Right lung (tissue), 5 donors: ENCODE measurements around the gene ZBTB48. TPM values are rescaled to one million over a fixed set of nuclear protein-coding genes. Genes with fewer than 3 reads are reported as not detected.
"Not testable (repeated sequence)": the region's sequence is repeated elsewhere in the genome, so short reads cannot be mapped to it uniquely, and the experiment has no call there.

Experiments
- DNase-seq, 2 donors: peaks; one replicate each; pipeline ENCODE4 v3.0.0-alpha.2; 2013
- polyA plus RNA-seq, 5 donors: library from polyadenylated mRNA; unstranded; fragments of 120-200 nt; gene quantifications; one replicate each; pipeline versions ENCODE4 v1.2.1 to v1.2.3, GENCODE V29; 2013; ENCODE audit warnings: inconsistent platforms in 1 of 5, low replicate concordance in 1 of 5; ENCODE audit not compliant: insufficient read length in 5 of 5, insufficient read depth in 1 of 5

The ZBTB48 gene
- polyA plus RNA-seq, 5 donors, result 22.8 to 37.6 (median 32.7) TPM

- no peak for DNase-seq
Observed at GRCh38 chr1:6590046-6590445, 10.3 kb downstream of the ZBTB48 start.

GRCh38 chr1:6591222-6591621 lies 11.4 kb downstream of the ZBTB48 start:
- DNase-seq, result no peak

GRCh38 chr1:6591644-6592043 lies 11.8 kb downstream of the ZBTB48 start:
- DNase-seq, result no peak

GRCh38 chr1:6592441-6592840 lies 12.6 kb downstream of the ZBTB48 start:
- no peak for DNase-seq

- no peak for DNase-seq
Observed at GRCh38 chr1:6592865-6593593, 13.2 kb downstream of the ZBTB48 start.

- DNase-seq, result no peak
Observed at GRCh38 chr1:6593810-6594209, 14.0 kb downstream of the ZBTB48 start.

GRCh38 chr1:6594977-6595740 lies 15.4 kb downstream of the ZBTB48 start:
- no peak for DNase-seq

GRCh38 chr1:6596351-6596750 lies 16.6 kb downstream of the ZBTB48 start:
- DNase-seq, result no peak

- DNase-seq, result no peak
Observed at GRCh38 chr1:6596886-6597776, 17.3 kb downstream of the ZBTB48 start.

- no peak for DNase-seq
Observed at GRCh38 chr1:6597777-6598131, 18.0 kb downstream of the ZBTB48 start.

- no peak for DNase-seq
Observed at GRCh38 chr1:6599141-6599975, 19.6 kb downstream of the ZBTB48 start.

- DNase-seq, result not testable (repeated sequence)
Observed at GRCh38 chr1:6599991-6600390, 20.2 kb downstream of the ZBTB48 start.

GRCh38 chr1:6600410-6601048 lies 20.7 kb downstream of the ZBTB48 start:
- DNase-seq, result no peak

GRCh38 chr1:6601049-6601922 lies 21.5 kb downstream of the ZBTB48 start:
- peak; percentile 54 to 68 for DNase-seq

- peak; percentile 79 to 82 for DNase-seq
Observed at GRCh38 chr1:6601923-6602668, 22.3 kb downstream of the ZBTB48 start.

- peak; percentile 87 to 90 for DNase-seq
Observed at GRCh38 chr1:6602669-6603237, 23.0 kb downstream of the ZBTB48 start, which contains the start of gene KLHL21. KLHL21 (minus strand) TSS chr1:6602869; CDS start chr1:6602817, 52 bp downstream.

GRCh38 chr1:6603238-6603914 lies 23.6 kb downstream of the ZBTB48 start:
- DNase-seq, result peak; percentile 77 to 79
